Measurements from ENCODE around the gene MALRD1. TPM values are rescaled to one million over a fixed set of nuclear protein-coding genes. Genes with fewer than 3 reads are reported as not detected.
A peak's percentile ranks its signal among the peaks of the same experiment; 100 is the strongest.

MALRD1 gene
- total RNA-seq, 1 experiment from 2014 or later, result not detected

DNA sequence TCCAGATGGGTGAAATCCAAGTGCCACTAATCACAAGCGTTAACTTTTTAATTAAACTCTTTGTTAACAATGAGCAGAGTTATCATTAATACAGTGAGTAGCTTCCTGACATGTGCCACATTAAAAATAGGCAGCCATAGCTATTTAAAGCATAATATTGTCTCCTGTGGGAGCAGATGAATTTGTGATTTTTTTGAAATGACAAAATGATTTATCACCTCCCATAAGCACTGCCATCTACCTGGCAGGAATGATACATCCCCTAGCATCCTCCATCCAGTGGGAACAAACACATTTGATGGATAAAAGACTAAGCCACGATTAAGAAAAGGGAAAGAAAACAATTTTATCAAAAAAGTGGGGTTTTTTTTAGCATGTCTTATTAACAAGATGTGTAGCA is 605.3 kb downstream of the MALRD1 start:
- no peaks in the 10 kb centered on the region for H3K36me3 Mint-ChIP-seq (ENCODE audit: insufficient read depth, unreplicated experiment)
- no peaks in the 10 kb centered on the region for H3K9me3 Mint-ChIP-seq (ENCODE audit: unreplicated experiment)
- ChIA-PET POLR2A (interaction anchor here (1.6 to 2.6 kb wide), 2 partner anchors 15 to 163 kb away, joined by 4 to 11 read pairs; no protein-coding TSS in a partner anchor), CTCF (no interaction called here)
- TF ChIP-seq, protein P1, sequence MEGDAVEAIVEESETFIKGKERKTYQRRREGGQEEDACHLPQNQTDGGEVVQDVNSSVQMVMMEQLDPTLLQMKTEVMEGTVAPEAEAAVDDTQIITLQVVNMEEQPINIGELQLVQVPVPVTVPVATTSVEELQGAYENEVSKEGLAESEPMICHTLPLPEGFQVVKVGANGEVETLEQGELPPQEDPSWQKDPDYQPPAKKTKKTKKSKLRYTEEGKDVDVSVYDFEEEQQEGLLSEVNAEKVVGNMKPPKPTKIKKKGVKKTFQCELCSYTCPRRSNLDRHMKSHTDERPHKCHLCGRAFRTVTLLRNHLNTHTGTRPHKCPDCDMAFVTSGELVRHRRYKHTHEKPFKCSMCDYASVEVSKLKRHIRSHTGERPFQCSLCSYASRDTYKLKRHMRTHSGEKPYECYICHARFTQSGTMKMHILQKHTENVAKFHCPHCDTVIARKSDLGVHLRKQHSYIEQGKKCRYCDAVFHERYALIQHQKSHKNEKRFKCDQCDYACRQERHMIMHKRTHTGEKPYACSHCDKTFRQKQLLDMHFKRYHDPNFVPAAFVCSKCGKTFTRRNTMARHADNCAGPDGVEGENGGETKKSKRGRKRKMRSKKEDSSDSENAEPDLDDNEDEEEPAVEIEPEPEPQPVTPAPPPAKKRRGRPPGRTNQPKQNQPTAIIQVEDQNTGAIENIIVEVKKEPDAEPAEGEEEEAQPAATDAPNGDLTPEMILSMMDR (IDR thresholded peaks at IDR 0.05; ENCODE audit: unreplicated experiment), result no peak
- H3K27me3 Mint-ChIP-seq (ENCODE audit: insufficient read depth, unreplicated experiment), result no peaks in the 10 kb centered on the region
- no TSS peak for BruUV-seq (replicated peaks)
- DNase-seq (ENCODE audit: unreplicated experiment), result no peak
- intact Hi-C loops (cut with micrococcal nuclease), result no loop called here
- H3K4me1 Mint-ChIP-seq (ENCODE audit: insufficient read depth, unreplicated experiment), result peaks cover 37% of the 10 kb centered on the region
- H3K27ac Mint-ChIP-seq (ENCODE audit: low read depth, unreplicated experiment), result peak overlapping the region; percentile 83
- no peak overlapping the region for H3K4me3 Mint-ChIP-seq (ENCODE audit: unreplicated experiment)

DNA sequence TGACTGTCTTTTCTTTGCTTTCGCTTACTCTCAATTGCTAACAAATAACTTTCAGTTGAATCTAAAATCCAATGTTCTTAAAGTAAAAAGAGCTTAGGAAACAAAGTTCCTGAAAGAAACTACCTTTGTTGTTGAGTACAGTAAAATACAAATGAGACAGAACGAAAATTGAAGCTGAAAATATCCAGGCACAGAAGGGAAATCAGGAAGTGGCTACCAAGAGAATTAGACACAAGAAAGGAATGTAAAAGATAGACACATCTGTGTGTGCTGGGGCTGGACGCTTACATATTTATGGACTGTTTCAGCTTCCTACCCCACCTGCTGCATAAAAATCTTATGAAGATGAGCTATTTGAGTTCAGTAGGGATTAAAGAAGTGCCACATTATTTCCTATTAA is 606.0 kb downstream of the MALRD1 start:
- peak overlapping the region; percentile 22 for H3K4me3 Mint-ChIP-seq (ENCODE audit: unreplicated experiment)
- TF ChIP-seq, protein P1 (IDR thresholded peaks at IDR 0.05; ENCODE audit: unreplicated experiment), result no peak
- H3K27me3 Mint-ChIP-seq (ENCODE audit: insufficient read depth, unreplicated experiment), result no peaks in the 10 kb centered on the region
- BruUV-seq (replicated peaks), result no TSS peak
- ChIA-PET POLR2A (interaction anchor here (0.6 to 2.6 kb wide), 3 partner anchors 15 to 990 kb away, joined by 3 to 11 read pairs (median 4); no protein-coding TSS in a partner anchor), CTCF (no interaction called here)
- no peaks in the 10 kb centered on the region for H3K36me3 Mint-ChIP-seq (ENCODE audit: insufficient read depth, unreplicated experiment)
- intact Hi-C loops (cut with micrococcal nuclease), result no loop called here
- peak overlapping the region; percentile 83 for H3K27ac Mint-ChIP-seq (ENCODE audit: low read depth, unreplicated experiment)
- peaks cover 37% of the 10 kb centered on the region for H3K4me1 Mint-ChIP-seq (ENCODE audit: insufficient read depth, unreplicated experiment)
- H3K9me3 Mint-ChIP-seq (ENCODE audit: unreplicated experiment), result no peaks in the 10 kb centered on the region
- peak; percentile 28 for DNase-seq (ENCODE audit: unreplicated experiment)

DNA sequence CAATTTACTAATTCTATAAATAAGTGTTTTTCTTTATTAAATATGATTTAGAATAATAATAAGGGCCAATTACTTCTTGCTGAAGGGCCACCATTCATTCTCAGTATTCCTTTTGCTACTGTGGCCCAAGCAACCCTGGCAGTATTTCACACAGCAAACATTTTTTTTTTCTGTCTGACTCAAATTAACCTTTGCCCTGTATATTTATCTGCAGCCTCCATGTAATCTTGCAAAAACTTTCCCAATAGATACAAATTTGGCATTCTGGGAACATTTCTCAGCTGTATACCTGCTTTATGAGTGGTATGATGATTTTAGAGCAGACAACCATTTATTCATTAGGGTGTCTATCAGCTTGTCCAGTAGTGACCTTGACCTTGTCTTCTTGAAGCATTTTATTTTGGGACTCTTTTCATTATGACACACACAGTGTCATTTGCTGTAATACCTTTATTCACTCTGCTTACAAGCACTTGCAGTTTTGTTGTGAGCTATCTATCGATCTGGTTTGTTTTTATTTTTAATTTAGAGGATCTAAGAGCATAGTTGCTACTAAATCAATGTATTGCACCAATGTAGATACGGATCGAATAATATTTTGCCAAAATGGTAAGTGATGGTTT is 607.9 kb downstream of the MALRD1 start:
- ChIA-PET POLR2A (no interaction called here), CTCF (interaction anchor here (0.6 to 1.6 kb wide), 5 partner anchors 10 to 627 kb away, joined by 3 to 5 read pairs (median 4); no protein-coding TSS in a partner anchor)
- no peak overlapping the region for H3K27ac Mint-ChIP-seq (ENCODE audit: low read depth, unreplicated experiment)
- no peak overlapping the region for H3K4me3 Mint-ChIP-seq (ENCODE audit: unreplicated experiment)
- H3K36me3 Mint-ChIP-seq (ENCODE audit: insufficient read depth, unreplicated experiment), result no peaks in the 10 kb centered on the region
- peaks cover 34% of the 10 kb centered on the region for H3K4me1 Mint-ChIP-seq (ENCODE audit: insufficient read depth, unreplicated experiment)
- BruUV-seq (replicated peaks), result no TSS peak
- H3K9me3 Mint-ChIP-seq (ENCODE audit: unreplicated experiment), result no peaks in the 10 kb centered on the region
- intact Hi-C loops (cut with micrococcal nuclease), result no loop called here
- TF ChIP-seq, protein P1 (IDR thresholded peaks at IDR 0.05; ENCODE audit: unreplicated experiment), result no peak
- DNase-seq (ENCODE audit: unreplicated experiment), result no peak
- H3K27me3 Mint-ChIP-seq (ENCODE audit: insufficient read depth, unreplicated experiment), result no peaks in the 10 kb centered on the region

DNA sequence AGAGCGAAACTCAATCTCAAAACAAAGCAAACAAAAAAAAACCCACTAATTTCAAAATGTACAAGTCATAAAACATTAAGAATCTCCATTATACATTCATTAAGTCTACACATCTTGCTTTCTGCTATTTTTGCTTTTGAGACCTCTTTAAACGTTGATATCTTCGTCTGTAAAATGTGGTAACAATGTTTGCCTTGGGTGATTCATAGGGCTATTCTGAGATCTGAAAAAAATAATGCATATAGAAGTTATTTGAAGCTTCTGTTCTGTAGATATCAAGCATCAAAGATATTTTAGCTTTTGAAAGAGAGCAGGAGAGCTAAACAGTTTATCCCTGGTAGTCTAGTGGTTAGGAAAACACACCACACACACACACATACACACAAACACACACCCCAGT is 609.5 kb downstream of the MALRD1 start:
- H3K27ac Mint-ChIP-seq (ENCODE audit: low read depth, unreplicated experiment), result peak overlapping the region; percentile 29
- TF ChIP-seq, protein P1 (IDR thresholded peaks at IDR 0.05; ENCODE audit: unreplicated experiment), result no peak
- peaks cover 32% of the 10 kb centered on the region for H3K4me1 Mint-ChIP-seq (ENCODE audit: insufficient read depth, unreplicated experiment)
- ChIA-PET CTCF (interaction anchor here (0.6 to 1.1 kb wide), 4 partner anchors 246 to 1111 kb away, joined by 3 to 9 read pairs (median 4); no protein-coding TSS in a partner anchor), POLR2A (interaction anchor here (0.7 kb wide), 1 partner anchor 1900 kb away, joined by 4 read pairs; no protein-coding TSS in a partner anchor)
- no peak for DNase-seq (ENCODE audit: unreplicated experiment)
- H3K4me3 Mint-ChIP-seq (ENCODE audit: unreplicated experiment), result no peak overlapping the region
- no peaks in the 10 kb centered on the region for H3K27me3 Mint-ChIP-seq (ENCODE audit: insufficient read depth, unreplicated experiment)
- intact Hi-C loops (cut with micrococcal nuclease), result no loop called here
- H3K36me3 Mint-ChIP-seq (ENCODE audit: insufficient read depth, unreplicated experiment), result no peaks in the 10 kb centered on the region
- no peaks in the 10 kb centered on the region for H3K9me3 Mint-ChIP-seq (ENCODE audit: unreplicated experiment)
- BruUV-seq (replicated peaks), result no TSS peak

Data from MCF 10A (cell line).